ENCODE measurements around the gene TANGO2. TPM values are rescaled to one million over a fixed set of nuclear protein-coding genes. Genes with fewer than 3 reads are reported as not detected.

TANGO2 gene
- total RNA-seq, 1 experiment from 2014 or later, result 21.5 TPM

GRCh38 chr22:20091690-20092476, 71.0 kb downstream of the TANGO2 start:
- no peak for DNase-seq (ENCODE audit: low spot score)
- TF ChIP-seq EZH2 (IDR thresholded peaks at IDR 0.05; ENCODE audit: borderline replicate concordance, low read depth, low read length, poor library complexity, severe bottlenecking) (no peak), CTCF (conservative IDR thresholded peaks at IDR 0.05; ENCODE audit: low read depth, low read length) (no peak)
- CTCF ChIA-PET, result interaction anchor here (0.6 kb wide), 1 partner anchor 129 kb away, joined by 6 read pairs; no protein-coding TSS in a partner anchor
- Histone ChIP-seq H3K36me3 (ENCODE audit: insufficient read depth, low read length, poor library complexity, severe bottlenecking) (peaks cover 100% of the 10 kb centered on the region), H3K9me3 (ENCODE audit: low read depth, low read length, poor library complexity, severe bottlenecking) (no peaks in the 10 kb centered on the region), H3K4me1 (ENCODE audit: insufficient read depth, low read length, poor library complexity, severe bottlenecking) (no peaks in the 10 kb centered on the region), H3K27ac (ENCODE audit: low read depth, low read length, poor library complexity, severe bottlenecking) (no peak overlapping the region), H3K27me3 (replicated peaks; ENCODE audit: insufficient read depth, low read depth, low read length, poor library complexity) (no peaks in the 10 kb centered on the region), H3K4me3 (ENCODE audit: low read depth, low read length, poor library complexity, severe bottlenecking) (no peak overlapping the region)
- BruUV-seq (replicated peaks), result no TSS peak
- intact Hi-C loops (cut with micrococcal nuclease; ENCODE audit: unreplicated experiment), result no loop called here
- POLR2A ChIA-PET (ENCODE audit: low non-redundant PET), result interaction anchor here (0.7 kb wide), 1 partner anchor 59 kb away, joined by 3 read pairs; no protein-coding TSS in a partner anchor

GRCh38 chr22:20092477-20092854, 71.6 kb downstream of the TANGO2 start:
- POLR2A ChIA-PET (ENCODE audit: low non-redundant PET), result no interaction called here
- Histone ChIP-seq H3K4me3 (ENCODE audit: low read depth, low read length, poor library complexity, severe bottlenecking) (no peak overlapping the region), H3K27me3 (replicated peaks; ENCODE audit: insufficient read depth, low read depth, low read length, poor library complexity) (no peaks in the 10 kb centered on the region), H3K9me3 (ENCODE audit: low read depth, low read length, poor library complexity, severe bottlenecking) (no peaks in the 10 kb centered on the region), H3K36me3 (ENCODE audit: insufficient read depth, low read length, poor library complexity, severe bottlenecking) (peaks cover 100% of the 10 kb centered on the region), H3K4me1 (ENCODE audit: insufficient read depth, low read length, poor library complexity, severe bottlenecking) (no peaks in the 10 kb centered on the region), H3K27ac (ENCODE audit: low read depth, low read length, poor library complexity, severe bottlenecking) (no peak overlapping the region)
- TF ChIP-seq CTCF (conservative IDR thresholded peaks at IDR 0.05; ENCODE audit: low read depth, low read length) (no peak), EZH2 (IDR thresholded peaks at IDR 0.05; ENCODE audit: borderline replicate concordance, low read depth, low read length, poor library complexity, severe bottlenecking) (no peak)
- intact Hi-C loops (cut with micrococcal nuclease; ENCODE audit: unreplicated experiment), result no loop called here
- no peak for DNase-seq (ENCODE audit: low spot score)
- CTCF ChIA-PET, result no interaction called here
- no TSS peak for BruUV-seq (replicated peaks)

GRCh38 chr22:20093418-20094196, 72.7 kb downstream of the TANGO2 start:
- Histone ChIP-seq H3K36me3 (ENCODE audit: insufficient read depth, low read length, poor library complexity, severe bottlenecking) (peaks cover 99% of the 10 kb centered on the region), H3K27me3 (replicated peaks; ENCODE audit: insufficient read depth, low read depth, low read length, poor library complexity) (no peaks in the 10 kb centered on the region), H3K4me1 (ENCODE audit: insufficient read depth, low read length, poor library complexity, severe bottlenecking) (no peaks in the 10 kb centered on the region), H3K27ac (ENCODE audit: low read depth, low read length, poor library complexity, severe bottlenecking) (no peak overlapping the region), H3K9me3 (ENCODE audit: low read depth, low read length, poor library complexity, severe bottlenecking) (no peaks in the 10 kb centered on the region), H3K4me3 (ENCODE audit: low read depth, low read length, poor library complexity, severe bottlenecking) (no peak overlapping the region)
- intact Hi-C loops (cut with micrococcal nuclease; ENCODE audit: unreplicated experiment), result no loop called here
- CTCF ChIA-PET, result no interaction called here
- DNase-seq (ENCODE audit: low spot score), result no peak
- no TSS peak for BruUV-seq (replicated peaks)
- POLR2A ChIA-PET (ENCODE audit: low non-redundant PET), result no interaction called here
- no peak for TF ChIP-seq EZH2 (IDR thresholded peaks at IDR 0.05; ENCODE audit: borderline replicate concordance, low read depth, low read length, poor library complexity, severe bottlenecking)
- no peak for TF ChIP-seq CTCF (conservative IDR thresholded peaks at IDR 0.05; ENCODE audit: low read depth, low read length)

Measured in A673 (cell line).